ENCODE data around the gene UBASH3B.
"Not testable (repeated sequence)": the region's sequence is repeated elsewhere in the genome, so short reads cannot be mapped to it uniquely, and the experiment has no call there.

UBASH3B gene

GRCh38 chr11:122809866-122810265 lies 154.3 kb downstream of the UBASH3B start:
- no peak for DNase-seq (ENCODE audit: low read depth in 2 of 2)

GRCh38 chr11:122811721-122812120 lies 156.2 kb downstream of the UBASH3B start:
- DNase-seq (ENCODE audit: low read depth in 2 of 2) = no peak

DNA sequence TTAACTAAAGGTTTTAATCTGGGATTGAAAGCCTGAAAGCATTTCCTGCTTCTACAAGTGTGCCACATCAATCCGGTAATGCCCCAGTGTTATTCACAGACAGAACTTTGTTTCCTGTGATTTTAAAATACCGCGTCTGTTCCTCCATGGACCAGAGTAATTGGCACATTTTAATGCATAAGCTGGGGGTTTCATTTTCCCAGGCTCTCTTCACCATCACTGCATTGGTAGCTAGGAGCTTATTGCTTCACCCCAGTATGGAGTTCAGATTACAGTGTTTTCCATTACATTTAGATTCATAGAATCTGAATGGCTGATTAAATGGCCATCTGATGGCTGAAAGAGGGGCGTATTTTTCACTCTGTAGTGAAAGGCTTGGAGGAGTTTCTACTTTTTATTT lies 157.1 kb downstream of the UBASH3B start:
- DNase-seq (ENCODE audit: low read depth in 2 of 2) = no peak

DNA sequence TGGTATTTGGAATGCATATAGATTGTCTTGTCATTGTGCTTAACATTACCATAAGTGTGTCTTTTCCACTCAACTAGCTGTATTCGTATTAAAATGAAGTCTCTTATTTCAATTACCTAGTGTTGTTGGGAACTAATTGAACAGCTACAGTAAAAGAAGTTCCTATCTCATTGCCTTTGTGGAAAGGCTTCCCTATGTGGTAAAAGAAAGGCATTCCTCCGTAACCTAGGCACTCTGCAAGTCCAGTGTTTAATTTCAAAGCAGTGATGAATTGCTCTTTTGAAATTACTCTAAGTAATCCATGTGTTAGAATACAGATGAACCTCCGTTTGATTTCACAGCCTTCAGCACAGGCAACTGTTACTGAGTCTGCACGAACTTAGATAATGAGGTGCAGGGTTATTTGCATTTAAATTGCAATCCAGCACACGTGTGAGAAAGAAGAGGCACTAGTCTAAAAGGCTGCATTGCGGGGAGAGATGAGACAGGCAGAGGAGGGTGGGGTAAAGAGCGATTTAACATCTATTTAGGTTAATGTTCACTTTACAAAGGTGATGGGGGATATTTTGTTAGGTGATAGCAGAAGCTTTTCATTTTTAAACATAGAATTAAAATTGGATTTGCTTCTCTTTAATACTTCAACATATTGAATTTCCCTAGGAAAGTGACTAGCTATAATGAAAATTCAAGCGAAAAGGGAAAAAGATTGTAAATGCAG lies 157.8 kb downstream of the UBASH3B start:
- DNase-seq (ENCODE audit: low read depth in 2 of 2) = no peak

- DNase-seq (ENCODE audit: low read depth in 2 of 2) = no peak
These were observed 158.4 kb downstream of the UBASH3B start for GRCh38 chr11:122813894-122814270.

GRCh38 chr11:122814401-122814800 lies 158.9 kb downstream of the UBASH3B start:
- no peak for DNase-seq (ENCODE audit: low read depth in 2 of 2)

DNA sequence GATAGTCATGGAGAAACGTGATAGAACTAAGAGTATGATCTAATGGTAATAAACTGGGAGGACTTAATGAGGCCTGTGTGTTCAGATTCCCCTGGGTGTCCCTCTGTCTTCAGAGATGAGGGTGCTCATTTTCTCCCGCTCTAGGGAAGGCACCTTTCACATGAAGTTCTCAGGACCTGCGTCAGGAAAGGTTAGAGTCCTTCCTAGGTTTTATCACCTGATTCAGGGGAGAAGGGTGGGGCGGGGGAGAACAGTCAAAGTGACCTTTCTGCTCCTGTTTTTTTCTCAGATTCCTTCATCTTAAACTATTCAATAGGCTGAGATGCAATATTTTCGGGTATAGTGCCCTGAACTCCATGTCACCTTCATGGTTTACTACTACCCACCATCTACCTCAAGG lies 160.4 kb downstream of the UBASH3B start:
- DNase-seq (ENCODE audit: low read depth in 2 of 2) = no peak

DNA sequence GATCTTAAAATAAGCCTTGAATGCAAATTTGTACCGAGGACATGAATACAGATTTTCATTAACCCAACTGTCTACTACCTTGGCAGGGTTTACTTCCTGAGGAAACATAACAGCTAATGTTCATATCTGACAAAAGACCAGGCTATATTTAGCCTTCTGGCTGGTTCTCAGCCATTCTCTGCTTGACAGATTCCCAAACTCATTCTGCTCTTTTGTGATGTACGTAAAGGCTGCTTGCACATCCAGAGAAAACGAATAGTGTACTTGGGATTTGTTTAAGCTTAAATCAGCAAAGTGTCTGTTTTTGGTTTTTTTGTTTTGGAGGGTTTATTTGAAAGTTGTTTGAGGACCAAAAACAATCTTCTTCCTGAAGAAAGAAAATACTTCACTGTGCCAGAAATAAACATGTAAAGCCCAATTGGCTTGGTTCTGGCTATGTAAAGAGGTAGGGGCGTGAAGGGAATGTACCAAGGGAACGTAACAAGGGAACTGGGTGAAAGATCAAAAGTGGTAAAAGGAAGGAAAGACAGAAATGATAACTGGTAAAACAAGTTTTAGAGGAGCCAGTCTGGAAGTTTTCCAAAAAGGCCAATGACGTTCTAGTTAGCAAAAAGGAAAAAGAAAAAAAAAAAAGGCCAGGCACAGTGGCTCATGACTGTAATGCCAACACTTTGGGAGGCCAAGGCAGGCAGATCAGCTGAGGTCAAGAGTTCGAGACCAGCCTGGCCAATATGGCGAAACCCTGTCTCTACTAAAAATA lies 161.4 kb downstream of the UBASH3B start:
- DNase-seq (ENCODE audit: low read depth in 2 of 2) = no peak

DNA sequence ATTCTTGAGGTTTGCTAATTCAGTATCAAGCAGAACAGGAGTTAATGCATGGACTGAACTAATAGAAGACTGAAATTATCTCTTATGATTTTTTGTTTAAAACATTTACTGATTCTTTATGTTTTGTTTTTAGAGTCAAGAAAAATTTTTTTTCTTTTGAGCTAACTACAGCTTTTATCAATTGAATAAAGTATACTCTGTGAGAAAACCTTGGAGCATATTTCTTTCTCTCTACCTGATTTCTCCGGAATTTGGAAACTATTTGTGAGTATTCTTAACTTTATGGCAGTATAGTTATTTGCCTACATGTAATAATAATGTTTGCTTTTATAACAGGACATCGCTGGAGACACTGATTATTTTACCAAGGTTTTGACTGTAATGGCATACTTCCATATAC lies 164.6 kb downstream of the UBASH3B start:
- no peak for DNase-seq (ENCODE audit: low read depth in 2 of 2)

DNA sequence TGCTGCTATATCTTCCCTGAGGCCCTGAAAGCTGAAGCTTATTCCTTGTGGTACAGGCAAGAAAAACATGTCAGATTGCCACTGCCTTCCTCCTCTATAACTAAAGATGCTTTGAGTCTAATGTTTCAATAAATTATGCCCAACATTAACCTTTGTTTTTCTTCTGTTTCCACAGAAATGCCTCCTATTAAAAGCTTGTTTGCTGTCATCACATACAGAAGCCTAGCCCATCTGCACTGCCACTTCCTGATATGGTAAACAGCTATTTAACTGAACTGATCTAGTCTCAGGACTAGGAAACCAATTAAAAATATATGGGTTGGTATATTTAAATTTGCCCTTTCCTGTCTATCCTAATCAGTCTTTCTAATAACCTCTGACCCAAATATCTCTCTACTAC lies 165.6 kb downstream of the UBASH3B start:
- no peak for DNase-seq (ENCODE audit: low read depth in 2 of 2)

GRCh38 chr11:122822241-122822640 lies 166.7 kb downstream of the UBASH3B start:
- no peak for DNase-seq (ENCODE audit: low read depth in 2 of 2)

DNA sequence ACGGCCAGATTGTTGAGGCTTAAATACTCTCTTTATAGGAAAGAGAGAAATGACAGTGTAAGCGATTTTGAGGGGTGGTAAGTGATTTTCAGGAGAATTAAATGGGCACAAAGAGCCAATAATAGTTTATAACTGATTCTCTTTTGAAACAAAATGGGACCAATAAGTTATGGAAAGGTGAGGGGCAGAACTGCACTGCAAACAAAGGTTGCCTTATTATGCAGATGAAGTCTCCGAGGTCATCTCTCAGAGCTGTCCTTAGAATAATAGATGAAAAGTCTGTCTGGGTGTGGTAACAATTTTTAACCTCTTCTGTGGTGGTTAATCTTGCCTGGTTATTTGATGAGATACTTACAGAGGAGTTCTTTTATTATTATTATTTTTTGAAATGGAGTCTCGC lies 168.0 kb downstream of the UBASH3B start:
- DNase-seq (ENCODE audit: low read depth in 2 of 2) = no peak

DNA sequence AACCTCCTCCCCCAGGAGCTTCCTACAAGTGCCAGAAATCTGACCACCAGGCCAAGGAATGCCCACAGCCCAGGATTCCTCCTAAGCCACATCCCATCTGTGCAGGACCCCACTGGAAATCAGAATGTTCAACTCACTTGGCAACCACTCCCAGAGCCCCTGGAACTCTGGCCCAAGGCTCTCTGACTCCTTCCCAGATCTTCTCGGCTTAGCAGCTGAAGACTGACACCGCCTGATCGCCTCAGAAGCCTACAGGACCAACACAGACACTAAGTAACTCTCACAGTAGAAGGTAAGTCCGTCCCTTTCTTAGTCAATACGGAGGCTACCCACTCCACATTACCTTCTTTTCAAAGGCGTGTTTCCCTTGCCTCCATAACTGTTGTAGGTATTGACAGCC lies 173.8 kb downstream of the UBASH3B start:
- not testable (repeated sequence) for DNase-seq (ENCODE audit: low read depth in 2 of 2)

DNA sequence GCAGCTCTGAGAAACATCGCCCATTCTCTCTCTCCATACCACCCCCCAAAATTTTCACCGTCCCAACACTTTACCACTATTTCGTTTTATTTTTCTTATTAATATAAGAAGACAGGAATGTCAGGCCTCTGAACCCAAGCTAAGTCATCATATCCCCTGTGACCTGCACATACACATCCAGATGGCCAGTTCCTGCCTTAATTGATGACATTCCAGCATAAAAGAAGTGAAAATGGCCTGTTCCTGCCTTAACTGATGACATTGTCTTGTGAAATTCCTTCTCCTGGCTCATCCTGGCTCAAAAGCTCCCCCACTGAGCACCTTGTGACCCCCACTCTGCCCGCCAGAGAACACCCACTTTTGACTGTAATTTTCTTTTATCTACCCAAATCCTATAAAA lies 176.8 kb downstream of the UBASH3B start:
- DNase-seq (ENCODE audit: low read depth in 2 of 2) = not testable (repeated sequence)

DNA sequence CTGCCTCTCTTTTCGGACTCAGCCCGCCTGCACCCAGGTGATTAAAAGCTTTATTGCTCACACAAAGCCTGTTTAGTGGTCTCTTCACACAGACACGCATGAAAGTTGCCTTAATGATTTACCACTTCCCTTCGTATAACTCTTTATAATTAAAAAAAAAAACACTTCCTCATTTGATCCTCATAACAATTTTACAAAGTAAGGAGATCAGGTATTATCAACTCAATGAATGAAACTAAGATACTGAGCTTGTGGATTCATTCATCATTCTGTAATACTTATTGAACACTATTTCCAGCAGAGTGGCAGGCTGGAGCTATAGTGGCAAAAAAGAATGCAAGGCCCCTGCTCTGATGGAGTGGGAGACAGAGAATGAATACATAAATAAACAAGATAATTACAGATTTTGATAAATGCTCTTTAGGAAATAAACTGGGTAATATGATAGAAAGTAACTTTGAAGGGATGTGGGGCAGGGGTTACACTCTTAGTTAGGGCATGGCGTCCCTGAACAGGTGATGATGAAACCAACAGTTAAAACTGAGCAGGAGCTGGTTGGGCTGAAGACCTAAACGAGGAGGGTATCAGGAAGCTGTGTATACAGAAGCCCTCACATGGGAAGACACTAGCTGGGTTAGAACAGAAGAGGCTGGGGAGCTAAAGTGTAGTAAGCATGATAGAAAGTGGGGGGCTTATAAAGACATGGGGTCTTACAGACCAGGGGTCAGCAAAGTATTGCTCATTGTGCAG lies 177.4 kb downstream of the UBASH3B start:
- DNase-seq (ENCODE audit: low read depth in 2 of 2) = no peak

GRCh38 chr11:122833846-122834464 lies 178.4 kb downstream of the UBASH3B start:
- no peak for DNase-seq (ENCODE audit: low read depth in 2 of 2)

DNA sequence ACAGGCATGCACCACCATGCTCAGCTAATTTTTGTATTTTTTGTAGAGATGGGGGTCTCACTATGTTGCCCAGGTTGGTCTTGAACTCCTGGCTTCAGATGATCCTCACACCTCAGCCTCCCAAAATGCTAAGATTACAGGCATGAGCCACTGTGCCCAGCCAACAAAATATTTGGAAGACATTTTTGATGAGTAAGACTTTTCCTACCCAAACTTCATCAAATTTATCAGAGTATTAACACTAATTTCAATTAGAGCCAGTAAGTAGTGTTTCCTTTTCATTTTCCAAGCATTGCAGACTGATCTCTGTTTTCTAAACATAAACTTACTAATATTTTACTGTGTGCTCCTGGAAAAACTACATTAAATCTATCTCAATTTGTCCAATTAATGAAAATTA lies 181.4 kb downstream of the UBASH3B start:
- DNase-seq (ENCODE audit: low read depth in 2 of 2) = no peak

DNA sequence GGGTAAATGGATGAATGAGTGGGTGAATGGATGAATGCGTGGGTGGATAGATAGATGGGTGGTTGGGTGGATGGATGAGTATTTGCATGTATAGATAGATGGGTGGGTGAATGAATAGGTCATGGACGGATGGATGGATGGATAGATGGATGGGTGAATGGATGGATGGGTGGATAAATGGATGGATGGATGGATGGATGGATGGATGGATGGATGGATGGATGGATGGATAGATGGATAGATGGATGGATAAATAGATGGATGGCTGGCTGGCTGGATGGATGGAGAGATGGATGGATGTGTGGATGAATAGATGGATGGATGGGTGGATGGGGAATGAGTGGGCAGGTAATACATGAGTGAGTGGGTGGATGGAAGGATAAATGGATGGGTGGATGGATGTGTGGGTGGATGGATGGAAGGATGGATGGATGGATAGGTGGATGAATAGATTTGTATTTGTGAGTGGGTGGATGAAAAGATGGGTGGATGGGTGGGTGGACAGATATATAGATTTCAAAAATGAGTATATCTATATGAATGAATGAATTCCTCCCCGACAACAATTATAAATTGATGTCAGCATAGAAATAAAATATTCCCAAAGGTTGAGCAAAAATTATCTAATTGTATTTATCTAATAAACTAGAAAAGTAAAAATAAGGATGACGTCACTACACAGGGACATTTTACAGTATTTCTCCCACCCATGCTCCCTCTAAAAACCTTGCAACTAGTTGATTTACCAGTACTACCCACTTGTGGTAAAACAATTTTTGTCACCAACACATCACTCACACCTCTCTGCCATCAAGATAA lies 182.2 kb downstream of the UBASH3B start:
- DNase-seq (ENCODE audit: low read depth in 2 of 2) = no peak

DNA sequence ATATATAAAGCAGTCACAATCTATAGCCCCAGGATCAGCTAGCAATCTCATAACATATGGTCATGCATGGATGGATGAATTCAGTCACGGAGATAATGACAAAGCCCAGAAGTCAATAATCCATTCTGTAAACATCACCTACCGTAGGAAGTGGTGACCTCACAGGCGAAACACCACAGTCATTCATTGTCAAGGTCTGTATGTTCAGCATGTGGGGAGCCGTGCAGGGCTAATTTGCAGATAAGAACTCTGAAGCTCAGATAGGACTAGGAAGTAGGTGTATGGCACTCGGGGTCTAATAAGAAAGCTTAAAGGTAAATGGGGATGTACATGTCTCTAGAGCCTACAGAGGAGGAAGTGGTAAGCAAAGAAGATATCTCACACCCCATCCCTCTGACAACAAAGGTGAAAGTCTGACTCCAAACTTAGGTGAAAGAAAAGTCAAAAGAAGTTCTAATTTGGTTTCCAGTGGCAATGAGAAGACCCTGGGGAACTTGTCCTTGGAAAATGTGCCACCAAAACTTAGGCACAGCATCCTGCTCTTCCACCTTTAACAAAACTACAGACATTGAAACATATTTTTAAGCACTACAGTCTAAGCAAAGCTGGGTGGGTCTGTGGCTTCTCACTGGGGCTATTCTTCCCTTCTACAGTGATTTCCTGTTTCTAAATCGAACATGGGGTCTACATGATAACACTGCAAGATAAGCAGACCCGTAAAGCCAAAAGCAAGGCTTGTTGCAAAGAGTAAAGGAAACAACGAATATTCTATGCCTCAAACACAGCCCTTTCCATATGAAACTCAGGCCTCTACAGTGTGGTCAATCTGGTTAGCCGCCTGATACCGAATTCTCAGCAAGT lies 188.0 kb downstream of the UBASH3B start:
- peak in 1 of 2 donors; percentile 39 for DNase-seq (ENCODE audit: low read depth in 2 of 2)

DNA sequence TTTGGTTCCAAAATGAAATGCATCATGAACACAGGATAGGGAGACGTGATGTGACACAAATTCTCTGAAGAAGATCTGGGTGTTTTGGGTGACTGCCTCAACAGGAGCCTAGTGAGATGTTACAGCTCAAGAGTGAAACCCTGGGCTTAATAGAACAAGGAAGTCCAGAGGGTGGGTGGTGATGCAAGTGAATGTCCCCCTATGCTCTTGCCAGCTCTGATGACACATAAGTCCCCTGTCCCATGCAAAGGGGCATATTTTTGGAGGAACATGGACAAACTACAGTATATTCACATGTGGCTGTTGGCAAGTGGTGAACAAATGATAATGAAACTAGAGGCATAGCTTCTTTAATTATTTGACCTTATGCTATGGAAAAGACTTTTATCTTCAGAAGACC lies 191.9 kb downstream of the UBASH3B start:
- no peak for DNase-seq (ENCODE audit: low read depth in 2 of 2)

All from activated CD8-positive, alpha-beta memory T cell treated with anti-CD3 and anti-CD28 coated beads for 4 hours (primary cell).